ENCODE data around the gene PRCP. TPM values are rescaled to one million over a fixed set of nuclear protein-coding genes. Genes with fewer than 3 reads are reported as not detected.
"Not testable (repeated sequence)": the region's sequence is repeated elsewhere in the genome, so short reads cannot be mapped to it uniquely, and the experiment has no call there.

Gene PRCP
- total RNA-seq, 1 donor from 2014 or later = 77.5 TPM

- H3K27me3 Mint-ChIP-seq = no peaks in the 10 kb centered on the region
- H3K27ac Mint-ChIP-seq = no peak overlapping the region
- no peak for TF ChIP-seq CTCF (conservative IDR thresholded peaks at IDR 0.05)
- no peaks in the 10 kb centered on the region for H3K4me1 Mint-ChIP-seq (ENCODE audit: unreplicated experiment)
- H3K36me3 Mint-ChIP-seq = peaks cover 3% of the 10 kb centered on the region
- H3K4me3 Mint-ChIP-seq = no peak overlapping the region
- DNase-seq (ENCODE audit: extremely low spot score, unreplicated experiment) = no peak
- no peaks in the 10 kb centered on the region for H3K9me3 Mint-ChIP-seq
Measured at GRCh38 chr11:82930229-82930628, 30.0 kb upstream of the PRCP start.

- Mint-ChIP-seq H3K9me3 (no peaks in the 10 kb centered on the region), H3K27me3 (no peaks in the 10 kb centered on the region), H3K4me3 (no peak overlapping the region), H3K36me3 (peaks cover 3% of the 10 kb centered on the region), H3K4me1 (ENCODE audit: unreplicated experiment) (no peaks in the 10 kb centered on the region), H3K27ac (no peak overlapping the region)
- DNase-seq (ENCODE audit: extremely low spot score, unreplicated experiment) = no peak
- TF ChIP-seq CTCF (conservative IDR thresholded peaks at IDR 0.05) = no peak
Measured at GRCh38 chr11:82929121-82929520, 28.9 kb upstream of the PRCP start.

- no peak overlapping the region for H3K27ac Mint-ChIP-seq
- no peak overlapping the region for H3K4me3 Mint-ChIP-seq
- no peaks in the 10 kb centered on the region for H3K36me3 Mint-ChIP-seq
- H3K9me3 Mint-ChIP-seq = no peaks in the 10 kb centered on the region
- no peak for DNase-seq (ENCODE audit: extremely low spot score, unreplicated experiment)
- peak; percentile 89 for TF ChIP-seq CTCF (conservative IDR thresholded peaks at IDR 0.05)
- no peaks in the 10 kb centered on the region for H3K4me1 Mint-ChIP-seq (ENCODE audit: unreplicated experiment)
- H3K27me3 Mint-ChIP-seq = no peaks in the 10 kb centered on the region
Measured at GRCh38 chr11:82927264-82927880, 27.1 kb upstream of the PRCP start.

- Mint-ChIP-seq H3K9me3 (no peaks in the 10 kb centered on the region), H3K4me1 (ENCODE audit: unreplicated experiment) (no peaks in the 10 kb centered on the region), H3K27me3 (no peaks in the 10 kb centered on the region), H3K4me3 (no peak overlapping the region), H3K36me3 (peaks cover 10% of the 10 kb centered on the region), H3K27ac (no peak overlapping the region)
- no peak for TF ChIP-seq CTCF (conservative IDR thresholded peaks at IDR 0.05)
- no peak for DNase-seq (ENCODE audit: extremely low spot score, unreplicated experiment)
Measured at GRCh38 chr11:82924522-82925224, 24.4 kb upstream of the PRCP start.

- not testable (repeated sequence) for H3K4me3 Mint-ChIP-seq; H3K4me1 Mint-ChIP-seq (ENCODE audit: unreplicated experiment); H3K27me3 Mint-ChIP-seq; DNase-seq (ENCODE audit: extremely low spot score, unreplicated experiment); H3K9me3 Mint-ChIP-seq
- Mint-ChIP-seq H3K27ac (peak overlapping the region; percentile 27), H3K36me3 (peaks cover 15% of the 10 kb centered on the region)
Measured at GRCh38 chr11:82922396-82923173, 22.4 kb upstream of the PRCP start.

GRCh38 chr11:82920227-82920626 lies 20.0 kb upstream of the PRCP start:
- Mint-ChIP-seq H3K36me3 (peaks cover 17% of the 10 kb centered on the region), H3K27ac (peak overlapping the region; percentile 42)
- H3K27me3 Mint-ChIP-seq; H3K4me3 Mint-ChIP-seq; H3K9me3 Mint-ChIP-seq; H3K4me1 Mint-ChIP-seq (ENCODE audit: unreplicated experiment); DNase-seq (ENCODE audit: extremely low spot score, unreplicated experiment): not testable (repeated sequence)

- not testable (repeated sequence) for H3K27me3 Mint-ChIP-seq; H3K4me3 Mint-ChIP-seq; H3K9me3 Mint-ChIP-seq; DNase-seq (ENCODE audit: extremely low spot score, unreplicated experiment); H3K4me1 Mint-ChIP-seq (ENCODE audit: unreplicated experiment)
- peaks cover 17% of the 10 kb centered on the region for H3K36me3 Mint-ChIP-seq
- peak overlapping the region; percentile 42 for H3K27ac Mint-ChIP-seq
Measured at GRCh38 chr11:82919786-82920185, 19.6 kb upstream of the PRCP start.

Measured in type B pancreatic cell (in vitro differentiated cells).